Measurements from ENCODE around the gene ISL2. TPM values are rescaled to one million over a fixed set of nuclear protein-coding genes. Genes with fewer than 3 reads are reported as not detected.

ISL2 gene
- total RNA-seq, 1 donor from 2014 or later = 2.0 TPM

DNA sequence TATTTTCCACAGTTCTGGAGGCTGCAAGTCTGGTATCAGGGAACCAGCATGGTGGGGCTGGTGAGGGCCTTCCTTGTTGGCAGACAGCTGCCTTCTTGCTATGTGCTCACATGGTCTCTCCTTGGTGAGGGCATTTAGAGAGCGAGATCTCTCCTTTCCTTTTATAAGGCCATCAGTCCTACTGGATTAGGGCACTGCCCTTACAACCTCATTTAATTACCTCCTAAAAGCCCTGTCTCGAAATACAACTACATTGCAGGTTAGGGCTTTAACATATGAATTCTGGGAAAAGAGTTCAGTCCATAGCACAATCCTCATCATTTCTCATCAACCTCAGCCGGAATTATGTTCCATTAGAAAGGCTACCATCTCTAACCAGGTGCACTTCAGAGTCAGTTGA lies 21.9 kb downstream of the ISL2 start:
- no peak overlapping the region for H3K27ac ChIP-seq
- H3K4me1 ChIP-seq = no peaks in the 10 kb centered on the region
- no peaks in the 10 kb centered on the region for H3K27me3 ChIP-seq
- intact Hi-C loops (cut with DNase I) = no loop called here
- no peak for TF ChIP-seq POLR2A (IDR thresholded peaks at IDR 0.05)
- TF ChIP-seq, protein P1, sequence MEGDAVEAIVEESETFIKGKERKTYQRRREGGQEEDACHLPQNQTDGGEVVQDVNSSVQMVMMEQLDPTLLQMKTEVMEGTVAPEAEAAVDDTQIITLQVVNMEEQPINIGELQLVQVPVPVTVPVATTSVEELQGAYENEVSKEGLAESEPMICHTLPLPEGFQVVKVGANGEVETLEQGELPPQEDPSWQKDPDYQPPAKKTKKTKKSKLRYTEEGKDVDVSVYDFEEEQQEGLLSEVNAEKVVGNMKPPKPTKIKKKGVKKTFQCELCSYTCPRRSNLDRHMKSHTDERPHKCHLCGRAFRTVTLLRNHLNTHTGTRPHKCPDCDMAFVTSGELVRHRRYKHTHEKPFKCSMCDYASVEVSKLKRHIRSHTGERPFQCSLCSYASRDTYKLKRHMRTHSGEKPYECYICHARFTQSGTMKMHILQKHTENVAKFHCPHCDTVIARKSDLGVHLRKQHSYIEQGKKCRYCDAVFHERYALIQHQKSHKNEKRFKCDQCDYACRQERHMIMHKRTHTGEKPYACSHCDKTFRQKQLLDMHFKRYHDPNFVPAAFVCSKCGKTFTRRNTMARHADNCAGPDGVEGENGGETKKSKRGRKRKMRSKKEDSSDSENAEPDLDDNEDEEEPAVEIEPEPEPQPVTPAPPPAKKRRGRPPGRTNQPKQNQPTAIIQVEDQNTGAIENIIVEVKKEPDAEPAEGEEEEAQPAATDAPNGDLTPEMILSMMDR (IDR thresholded peaks at IDR 0.05) = no peak
- TF ChIP-seq POLR2AphosphoS5 (IDR thresholded peaks at IDR 0.05; ENCODE audit: insufficient read depth in 1 of 2, low read depth in 1 of 2) = no peak
- no peak for DNase-seq (ENCODE audit: extremely low spot score in 2 of 2)
- H3K4me3 ChIP-seq = no peak overlapping the region
- no peaks in the 10 kb centered on the region for H3K9me3 ChIP-seq
- H3K36me3 ChIP-seq = no peaks in the 10 kb centered on the region

- H3K4me3 ChIP-seq = no peak overlapping the region
- H3K27ac ChIP-seq = no peak overlapping the region
- intact Hi-C loops (cut with DNase I) = no loop called here
- DNase-seq (ENCODE audit: extremely low spot score in 2 of 2) = no peak
- H3K27me3 ChIP-seq = no peaks in the 10 kb centered on the region
- no peaks in the 10 kb centered on the region for H3K36me3 ChIP-seq
- no peaks in the 10 kb centered on the region for H3K4me1 ChIP-seq
- TF ChIP-seq, protein P1 (IDR thresholded peaks at IDR 0.05) = no peak
- TF ChIP-seq POLR2A (IDR thresholded peaks at IDR 0.05) (no peak), POLR2AphosphoS5 (IDR thresholded peaks at IDR 0.05; ENCODE audit: insufficient read depth in 1 of 2, low read depth in 1 of 2) (no peak)
- no peaks in the 10 kb centered on the region for H3K9me3 ChIP-seq
Observed at GRCh38 chr15:76359152-76359551, 22.6 kb downstream of the ISL2 start.

GRCh38 chr15:76360416-76360815 lies 23.8 kb downstream of the ISL2 start:
- intact Hi-C loops (cut with DNase I) = no loop called here
- no peak for DNase-seq (ENCODE audit: extremely low spot score in 2 of 2)
- Histone ChIP-seq H3K9me3 (no peaks in the 10 kb centered on the region), H3K27ac (no peak overlapping the region), H3K4me1 (no peaks in the 10 kb centered on the region), H3K4me3 (no peak overlapping the region), H3K27me3 (no peaks in the 10 kb centered on the region), H3K36me3 (no peaks in the 10 kb centered on the region)
- no peak for TF ChIP-seq POLR2A (IDR thresholded peaks at IDR 0.05)
- TF ChIP-seq, protein P1 (IDR thresholded peaks at IDR 0.05) = no peak
- no peak for TF ChIP-seq POLR2AphosphoS5 (IDR thresholded peaks at IDR 0.05; ENCODE audit: insufficient read depth in 1 of 2, low read depth in 1 of 2)

GRCh38 chr15:76363251-76363650 lies 26.7 kb downstream of the ISL2 start:
- no peaks in the 10 kb centered on the region for H3K9me3 ChIP-seq
- H3K27me3 ChIP-seq = no peaks in the 10 kb centered on the region
- DNase-seq (ENCODE audit: extremely low spot score in 2 of 2) = no peak
- no peak overlapping the region for H3K4me3 ChIP-seq
- intact Hi-C loops (cut with DNase I) = no loop called here
- H3K36me3 ChIP-seq = no peaks in the 10 kb centered on the region
- TF ChIP-seq POLR2A (IDR thresholded peaks at IDR 0.05) (no peak), POLR2AphosphoS5 (IDR thresholded peaks at IDR 0.05; ENCODE audit: insufficient read depth in 1 of 2, low read depth in 1 of 2) (no peak)
- TF ChIP-seq, protein P1 (IDR thresholded peaks at IDR 0.05) = no peak
- H3K4me1 ChIP-seq = peaks cover 5% of the 10 kb centered on the region
- H3K27ac ChIP-seq = no peak overlapping the region

DNA sequence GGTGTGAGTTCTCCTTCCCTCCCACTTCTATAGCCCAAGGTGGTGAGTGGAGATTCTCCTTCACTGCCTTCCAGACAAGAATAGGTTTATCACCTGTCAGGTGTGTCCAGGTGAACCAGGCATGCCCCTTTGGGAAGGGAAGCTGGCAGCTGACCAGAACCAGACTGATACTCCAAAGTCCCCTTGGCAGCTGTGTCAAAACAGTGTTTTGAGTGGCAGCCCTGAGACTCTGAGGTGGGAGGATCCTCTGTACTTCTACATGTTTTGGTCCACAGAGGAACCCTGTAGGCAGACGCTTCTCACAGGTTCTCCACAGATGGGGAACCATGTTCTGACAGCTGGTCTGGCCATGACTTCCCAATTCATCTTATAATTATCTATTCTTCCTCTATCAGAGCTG lies 30.1 kb downstream of the ISL2 start:
- no peaks in the 10 kb centered on the region for H3K27me3 ChIP-seq
- no peaks in the 10 kb centered on the region for H3K9me3 ChIP-seq
- H3K4me1 ChIP-seq = peaks cover 11% of the 10 kb centered on the region
- no peaks in the 10 kb centered on the region for H3K36me3 ChIP-seq
- no peak overlapping the region for H3K4me3 ChIP-seq
- no peak for DNase-seq (ENCODE audit: extremely low spot score in 2 of 2)
- H3K27ac ChIP-seq = no peak overlapping the region
- intact Hi-C loops (cut with DNase I) = no loop called here
- TF ChIP-seq POLR2A (IDR thresholded peaks at IDR 0.05) (no peak), POLR2AphosphoS5 (IDR thresholded peaks at IDR 0.05; ENCODE audit: insufficient read depth in 1 of 2, low read depth in 1 of 2) (no peak)
- TF ChIP-seq, protein P1 (IDR thresholded peaks at IDR 0.05) = no peak
